GM20000 (cell line): ENCODE data around the gene HBG2.

Source experiments
- DNase-seq: peaks from one replicate; pipeline ENCODE4 v3.0.0; 2012; ENCODE audit warnings: low spot score
- TF ChIP-seq, protein P1 (sequence below): IDR thresholded peaks from 2 replicates; pipeline ENCODE4 v1.5.1; 2012; ENCODE audit warnings: mild to moderate bottlenecking, control low read depth; ENCODE audit errors: extremely low read depth, missing control alignments

HBG2 gene

GRCh38 chr11:5232176-5232575 lies 22.4 kb downstream of the HBG2 start:
- TF ChIP-seq, protein P1, sequence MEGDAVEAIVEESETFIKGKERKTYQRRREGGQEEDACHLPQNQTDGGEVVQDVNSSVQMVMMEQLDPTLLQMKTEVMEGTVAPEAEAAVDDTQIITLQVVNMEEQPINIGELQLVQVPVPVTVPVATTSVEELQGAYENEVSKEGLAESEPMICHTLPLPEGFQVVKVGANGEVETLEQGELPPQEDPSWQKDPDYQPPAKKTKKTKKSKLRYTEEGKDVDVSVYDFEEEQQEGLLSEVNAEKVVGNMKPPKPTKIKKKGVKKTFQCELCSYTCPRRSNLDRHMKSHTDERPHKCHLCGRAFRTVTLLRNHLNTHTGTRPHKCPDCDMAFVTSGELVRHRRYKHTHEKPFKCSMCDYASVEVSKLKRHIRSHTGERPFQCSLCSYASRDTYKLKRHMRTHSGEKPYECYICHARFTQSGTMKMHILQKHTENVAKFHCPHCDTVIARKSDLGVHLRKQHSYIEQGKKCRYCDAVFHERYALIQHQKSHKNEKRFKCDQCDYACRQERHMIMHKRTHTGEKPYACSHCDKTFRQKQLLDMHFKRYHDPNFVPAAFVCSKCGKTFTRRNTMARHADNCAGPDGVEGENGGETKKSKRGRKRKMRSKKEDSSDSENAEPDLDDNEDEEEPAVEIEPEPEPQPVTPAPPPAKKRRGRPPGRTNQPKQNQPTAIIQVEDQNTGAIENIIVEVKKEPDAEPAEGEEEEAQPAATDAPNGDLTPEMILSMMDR: no peak
- DNase-seq: no peak

DNA sequence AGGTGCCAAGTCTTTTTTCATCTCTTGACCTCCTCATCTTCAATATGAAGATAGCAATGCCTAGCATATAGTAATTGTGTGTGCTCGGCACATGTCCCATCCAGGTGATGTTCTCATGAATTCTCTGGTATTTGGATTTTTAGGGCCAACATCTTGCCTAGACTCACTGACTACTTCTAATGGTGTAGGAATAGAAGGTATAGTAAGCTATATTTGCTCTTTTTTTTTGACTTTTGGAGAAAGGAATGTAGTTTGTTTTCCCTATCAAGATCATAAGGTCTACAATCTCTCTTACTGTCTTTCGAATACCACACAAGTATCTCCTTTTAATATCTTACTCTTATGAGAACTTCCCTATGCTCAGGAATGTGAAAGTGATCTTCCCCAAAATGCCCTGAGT lies 23.5 kb downstream of the HBG2 start:
- DNase-seq: no peak
- TF ChIP-seq, protein P1: no peak

DNA sequence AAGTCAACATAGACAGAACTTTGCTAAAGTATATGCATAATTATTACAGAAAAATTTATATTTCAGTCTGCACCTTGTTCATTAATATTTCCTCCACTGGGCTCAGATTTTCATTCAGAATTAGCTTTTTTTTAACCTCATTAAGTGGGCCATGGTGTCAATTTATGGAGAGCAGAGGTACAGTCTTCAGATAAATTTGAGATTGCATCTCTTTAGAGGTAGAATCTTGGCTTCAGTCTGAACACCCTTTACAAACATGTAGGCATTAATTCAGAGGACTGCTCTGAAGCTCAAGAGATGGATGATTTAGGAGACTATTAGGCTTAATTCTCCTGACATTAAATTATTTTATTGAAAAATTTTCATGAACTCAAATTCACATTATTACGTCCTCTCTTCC lies 24.3 kb downstream of the HBG2 start:
- TF ChIP-seq, protein P1: no peak

DNA sequence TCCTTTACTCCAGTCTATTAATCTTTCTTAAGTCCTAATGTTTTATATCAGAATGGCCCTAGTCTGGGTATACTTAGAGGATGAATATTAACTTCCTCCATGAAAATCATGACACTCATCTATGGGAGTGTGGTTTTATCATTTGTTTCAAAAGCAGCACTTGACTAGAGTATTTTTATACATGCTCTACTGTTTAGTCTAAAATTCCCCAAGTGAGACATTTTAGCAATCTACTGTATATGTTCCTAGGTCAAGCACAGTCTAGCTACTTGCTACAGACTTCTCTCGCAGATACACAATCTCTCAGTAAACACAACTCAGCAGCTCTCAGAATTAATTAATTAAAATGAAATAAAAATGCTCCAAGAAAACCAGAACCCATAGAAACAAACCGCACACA lies 24.8 kb downstream of the HBG2 start:
- no peak for DNase-seq
- TF ChIP-seq, protein P1: no peak

More for the DNA sequence above, 24.3 kb downstream of the HBG2 start:
- no peak for DNase-seq

- no peak for DNase-seq
- TF ChIP-seq, protein P1: no peak
These were observed 25.2 kb downstream of the HBG2 start for GRCh38 chr11:5229356-5229755.

GRCh38 chr11:5228124-5228523 lies 26.5 kb downstream of the HBG2 start:
- TF ChIP-seq, protein P1: no peak
- DNase-seq: no peak

GRCh38 chr11:5227681-5228080 lies 26.9 kb downstream of the HBG2 start:
- TF ChIP-seq, protein P1: no peak
- no peak for DNase-seq
